ENCODE data around the gene RPS6KA2.

RPS6KA2 gene

GRCh38 chr6:166595061-166595780 is 31.8 kb downstream of the RPS6KA2 start:
- Histone ChIP-seq H3K9ac (ENCODE audit: insufficient read length) (no peak overlapping the region), H3K4me3 (no peak overlapping the region), H3K27ac (no peak overlapping the region), H3K36me3 (ENCODE audit: insufficient read depth, low read length) (no peaks in the 10 kb centered on the region), H3K9me3 (ENCODE audit: low read depth, low read length) (no peaks in the 10 kb centered on the region)
- no peak for TF ChIP-seq FOXP2 (optimal IDR thresholded peaks at IDR 0.05; ENCODE audit: control extremely low read depth, extremely low read length, insufficient read depth)
- no peak for TF ChIP-seq POLR2AphosphoS5 (IDR thresholded peaks at IDR 0.05; ENCODE audit: borderline replicate concordance, low read depth, low read length)
- TF ChIP-seq EZH2 (IDR thresholded peaks at IDR 0.05): no peak
- DNase-seq (ENCODE audit: low read depth, low spot score): no peak

- no peak overlapping the region for H3K27ac ChIP-seq
- no peaks in the 10 kb centered on the region for H3K36me3 ChIP-seq (ENCODE audit: insufficient read depth, low read length)
- H3K9ac ChIP-seq (ENCODE audit: insufficient read length): no peak overlapping the region
- H3K4me3 ChIP-seq: no peak overlapping the region
- no peaks in the 10 kb centered on the region for H3K9me3 ChIP-seq (ENCODE audit: low read depth, low read length)
- TF ChIP-seq FOXP2 (optimal IDR thresholded peaks at IDR 0.05; ENCODE audit: control extremely low read depth, extremely low read length, insufficient read depth) (no peak), POLR2AphosphoS5 (IDR thresholded peaks at IDR 0.05; ENCODE audit: borderline replicate concordance, low read depth, low read length) (no peak), EZH2 (IDR thresholded peaks at IDR 0.05) (no peak)
- no peak for DNase-seq (ENCODE audit: low read depth, low spot score)
Observed at GRCh38 chr6:166592821-166593220, 34.2 kb downstream of the RPS6KA2 start.

- Histone ChIP-seq H3K36me3 (ENCODE audit: insufficient read depth, low read length) (no peaks in the 10 kb centered on the region), H3K9ac (ENCODE audit: insufficient read length) (no peak overlapping the region), H3K4me3 (no peak overlapping the region), H3K9me3 (ENCODE audit: low read depth, low read length) (no peaks in the 10 kb centered on the region), H3K27ac (no peak overlapping the region)
- TF ChIP-seq FOXP2 (optimal IDR thresholded peaks at IDR 0.05; ENCODE audit: control extremely low read depth, extremely low read length, insufficient read depth): no peak
- TF ChIP-seq POLR2AphosphoS5 (IDR thresholded peaks at IDR 0.05; ENCODE audit: borderline replicate concordance, low read depth, low read length): no peak
- no peak for TF ChIP-seq EZH2 (IDR thresholded peaks at IDR 0.05)
- no peak for DNase-seq (ENCODE audit: low read depth, low spot score)
Observed at GRCh38 chr6:166591961-166592520, 35.0 kb downstream of the RPS6KA2 start.

GRCh38 chr6:166591026-166591425 is 36.0 kb downstream of the RPS6KA2 start:
- TF ChIP-seq FOXP2 (optimal IDR thresholded peaks at IDR 0.05; ENCODE audit: control extremely low read depth, extremely low read length, insufficient read depth): no peak
- no peak for TF ChIP-seq EZH2 (IDR thresholded peaks at IDR 0.05)
- no peak for TF ChIP-seq POLR2AphosphoS5 (IDR thresholded peaks at IDR 0.05; ENCODE audit: borderline replicate concordance, low read depth, low read length)
- no peak overlapping the region for H3K27ac ChIP-seq
- peak overlapping the region; percentile 59 for H3K4me3 ChIP-seq
- DNase-seq (ENCODE audit: low read depth, low spot score): no peak
- H3K9me3 ChIP-seq (ENCODE audit: low read depth, low read length): no peaks in the 10 kb centered on the region
- no peaks in the 10 kb centered on the region for H3K36me3 ChIP-seq (ENCODE audit: insufficient read depth, low read length)
- H3K9ac ChIP-seq (ENCODE audit: insufficient read length): no peak overlapping the region

GRCh38 chr6:166589786-166590574 is 37.1 kb downstream of the RPS6KA2 start:
- Histone ChIP-seq H3K9ac (ENCODE audit: insufficient read length) (no peak overlapping the region), H3K4me3 (peak overlapping the region; percentile 59), H3K27ac (no peak overlapping the region), H3K9me3 (ENCODE audit: low read depth, low read length) (no peaks in the 10 kb centered on the region), H3K36me3 (ENCODE audit: insufficient read depth, low read length) (no peaks in the 10 kb centered on the region)
- no peak for TF ChIP-seq FOXP2 (optimal IDR thresholded peaks at IDR 0.05; ENCODE audit: control extremely low read depth, extremely low read length, insufficient read depth)
- no peak for TF ChIP-seq POLR2AphosphoS5 (IDR thresholded peaks at IDR 0.05; ENCODE audit: borderline replicate concordance, low read depth, low read length)
- no peak for TF ChIP-seq EZH2 (IDR thresholded peaks at IDR 0.05)
- DNase-seq (ENCODE audit: low read depth, low spot score): no peak

- peak overlapping the region; percentile 57; the same call in 1 of the 2 replicates for H3K27ac ChIP-seq
- H3K9ac ChIP-seq (ENCODE audit: insufficient read length): no peak overlapping the region
- H3K4me3 ChIP-seq: peak overlapping the region; percentile 59
- no peak for DNase-seq (ENCODE audit: low read depth, low spot score)
- TF ChIP-seq FOXP2 (optimal IDR thresholded peaks at IDR 0.05; ENCODE audit: control extremely low read depth, extremely low read length, insufficient read depth): no peak
- TF ChIP-seq EZH2 (IDR thresholded peaks at IDR 0.05): no peak
- no peaks in the 10 kb centered on the region for H3K36me3 ChIP-seq (ENCODE audit: insufficient read depth, low read length)
- H3K9me3 ChIP-seq (ENCODE audit: low read depth, low read length): no peaks in the 10 kb centered on the region
Observed at GRCh38 chr6:166589337-166589731, 37.7 kb downstream of the RPS6KA2 start.

GRCh38 chr6:166588691-166589336 is 38.2 kb downstream of the RPS6KA2 start:
- Histone ChIP-seq H3K9me3 (ENCODE audit: low read depth, low read length) (no peaks in the 10 kb centered on the region), H3K9ac (ENCODE audit: insufficient read length) (no peak overlapping the region), H3K27ac (no peak overlapping the region; the same call in 1 of the 2 replicates), H3K36me3 (ENCODE audit: insufficient read depth, low read length) (no peaks in the 10 kb centered on the region), H3K4me3 (peak overlapping the region; percentile 59)
- no peak for TF ChIP-seq POLR2AphosphoS5 (IDR thresholded peaks at IDR 0.05; ENCODE audit: borderline replicate concordance, low read depth, low read length)
- TF ChIP-seq FOXP2 (optimal IDR thresholded peaks at IDR 0.05; ENCODE audit: control extremely low read depth, extremely low read length, insufficient read depth): no peak
- TF ChIP-seq EZH2 (IDR thresholded peaks at IDR 0.05): no peak
- peak; percentile 44 for DNase-seq (ENCODE audit: low read depth, low spot score)

Measured in SK-N-MC (cell line).